ENCODE measurements around the gene AKNA.

AKNA gene

DNA sequence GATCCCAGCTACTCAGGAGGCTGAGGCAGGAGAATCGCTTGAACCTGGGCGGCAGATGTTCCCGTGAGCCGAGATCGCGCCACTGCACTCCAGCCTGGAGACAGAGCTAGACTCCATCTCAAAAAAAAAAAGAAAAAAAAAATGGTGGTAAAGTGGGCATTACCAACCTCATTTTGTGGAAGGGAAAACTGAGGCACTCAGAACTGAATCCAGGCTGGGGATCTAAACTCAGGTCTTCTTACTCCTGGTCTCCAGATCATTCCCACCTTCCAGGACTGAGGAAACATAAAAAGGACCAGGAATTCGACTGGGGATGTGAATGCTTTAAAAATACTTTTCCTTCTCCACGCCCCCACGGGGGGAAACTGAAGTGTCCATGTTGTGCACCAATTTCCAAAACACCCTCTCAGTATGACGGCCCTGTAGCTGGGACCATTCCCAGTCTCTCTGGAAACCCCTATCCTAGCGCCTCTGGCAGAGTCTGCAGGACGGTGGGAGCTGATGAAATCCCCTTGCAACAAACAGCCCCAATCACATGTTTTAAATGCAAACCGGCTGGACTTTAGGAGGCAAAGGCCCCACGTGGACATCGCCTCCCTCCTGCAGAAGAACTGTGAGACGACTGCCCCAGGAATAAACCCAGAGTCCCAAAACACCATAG is 8.9 kb upstream of the AKNA start:
- no peak for DNase-seq (ENCODE audit: low read depth)

DNA sequence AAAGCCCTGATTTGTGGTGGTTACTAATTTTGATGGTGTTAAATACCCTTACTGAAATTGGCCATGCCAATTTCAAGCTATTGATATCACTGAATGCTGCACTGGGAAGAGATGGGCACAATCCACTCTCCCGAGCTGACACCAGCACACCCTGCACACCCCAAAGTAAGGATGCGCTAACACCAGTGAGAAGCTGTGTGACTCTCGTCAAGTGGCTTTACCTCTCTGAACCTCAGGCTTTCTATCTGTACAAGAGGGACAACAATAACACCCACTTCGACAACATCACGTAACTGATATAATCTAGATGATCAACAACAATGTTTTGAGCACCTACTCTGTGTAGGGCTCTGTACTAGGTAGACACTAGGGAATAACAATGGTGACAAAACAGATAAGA is 8.0 kb upstream of the AKNA start:
- no peak for DNase-seq (ENCODE audit: low read depth)

DNA sequence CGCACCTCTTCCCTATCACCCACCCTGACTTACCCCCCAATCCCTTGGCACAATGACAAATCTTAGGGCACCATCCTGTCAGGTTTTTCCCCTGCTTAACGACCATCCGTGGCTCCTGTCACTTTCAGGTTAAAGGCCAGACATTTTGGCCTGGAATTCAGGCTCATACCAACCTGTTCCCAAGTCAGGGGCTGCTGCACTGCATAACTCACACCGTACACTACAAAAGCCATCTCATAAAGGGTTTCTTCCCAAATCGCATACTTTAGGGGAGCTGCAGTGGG is 7.5 kb upstream of the AKNA start:
- no peak for DNase-seq (ENCODE audit: low read depth)

DNA sequence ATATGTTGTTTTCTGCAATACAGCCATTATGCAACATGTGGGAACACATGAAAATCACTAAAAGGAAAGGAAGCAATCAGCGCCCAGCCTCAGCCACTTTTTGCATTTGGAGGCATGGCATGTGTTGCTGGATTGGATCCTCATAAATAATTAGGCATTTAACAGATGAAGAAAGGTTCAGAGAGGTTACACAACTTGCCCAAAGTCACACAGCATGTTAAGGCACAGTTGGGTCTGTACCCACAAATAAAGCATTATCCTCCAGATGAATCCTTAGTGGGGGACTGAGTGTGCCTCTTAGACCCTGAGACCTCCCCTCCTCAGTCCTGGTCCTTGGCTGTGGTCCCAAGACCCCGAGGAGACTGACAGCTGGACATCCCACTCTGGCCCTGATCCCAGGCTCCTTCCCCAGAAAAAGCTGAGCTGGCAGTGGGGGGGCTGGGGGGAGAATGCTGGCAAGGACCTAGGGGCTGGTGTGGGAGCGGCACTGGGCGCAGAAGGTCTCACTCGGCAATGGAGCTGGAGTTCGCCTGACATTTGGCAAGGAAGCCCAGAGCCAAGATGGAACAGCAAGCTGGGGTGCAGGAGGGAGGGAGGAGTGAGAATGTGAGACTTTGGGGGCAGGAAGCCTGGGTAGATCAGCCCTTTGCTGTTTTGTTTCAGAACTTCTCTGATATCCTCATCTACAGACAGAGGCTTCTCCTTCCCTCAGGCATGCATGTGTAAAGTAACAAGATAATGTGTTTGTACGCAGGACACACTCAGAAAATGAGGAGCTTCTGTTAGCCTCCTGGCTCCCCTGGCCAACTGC is 6.9 kb upstream of the AKNA start:
- no peak for DNase-seq (ENCODE audit: low read depth)

GRCh38 chr9:114392749-114393112 is 4.9 kb upstream of the AKNA start:
- DNase-seq (ENCODE audit: low read depth): no peak

- no peak for DNase-seq (ENCODE audit: low read depth)
Observed at GRCh38 chr9:114390952-114391351, 3.2 kb upstream of the AKNA start.

DNA sequence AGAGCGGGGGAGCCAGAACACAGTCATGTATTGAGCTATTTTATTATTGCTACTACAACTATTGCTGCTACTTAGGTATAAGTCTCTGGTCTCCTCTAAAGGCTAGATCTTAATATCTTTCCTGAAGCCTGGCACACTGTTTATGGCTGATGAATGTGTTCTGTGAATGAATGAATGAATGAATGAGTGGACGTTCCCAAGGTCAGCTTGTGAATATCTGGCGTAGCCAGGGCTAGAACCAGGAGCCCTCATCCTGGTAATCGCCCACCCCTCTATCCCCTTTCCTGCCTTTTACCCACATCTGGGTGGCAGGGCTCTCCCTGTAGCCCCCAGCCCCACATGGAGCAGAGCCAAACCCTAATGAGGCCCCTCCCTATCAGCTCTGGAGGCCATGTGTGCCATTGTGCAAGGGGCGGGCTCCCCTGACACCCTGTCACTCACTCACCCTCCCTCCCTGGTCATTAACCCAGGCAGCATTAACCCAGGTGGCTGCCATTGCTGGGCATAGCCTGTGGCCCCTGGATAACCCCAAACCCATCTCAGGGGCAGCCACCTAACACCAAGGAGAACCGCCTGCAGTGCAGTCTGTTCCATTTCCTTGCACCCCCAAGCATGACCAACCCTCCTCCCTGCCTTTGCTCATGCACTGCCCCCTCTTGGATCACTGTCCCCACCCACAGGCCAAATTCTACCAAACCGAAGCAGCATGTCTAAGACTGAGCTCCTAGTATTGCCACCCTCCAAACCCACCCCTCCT is 2.0 kb upstream of the AKNA start:
- DNase-seq (ENCODE audit: low read depth): no peak

GRCh38 chr9:114388764-114389375 is 1.1 kb upstream of the AKNA start:
- DNase-seq (ENCODE audit: low read depth): no peak

- no peak for DNase-seq (ENCODE audit: low read depth)
Observed at GRCh38 chr9:114388357-114388682, 538 bp upstream of the AKNA start.

DNA sequence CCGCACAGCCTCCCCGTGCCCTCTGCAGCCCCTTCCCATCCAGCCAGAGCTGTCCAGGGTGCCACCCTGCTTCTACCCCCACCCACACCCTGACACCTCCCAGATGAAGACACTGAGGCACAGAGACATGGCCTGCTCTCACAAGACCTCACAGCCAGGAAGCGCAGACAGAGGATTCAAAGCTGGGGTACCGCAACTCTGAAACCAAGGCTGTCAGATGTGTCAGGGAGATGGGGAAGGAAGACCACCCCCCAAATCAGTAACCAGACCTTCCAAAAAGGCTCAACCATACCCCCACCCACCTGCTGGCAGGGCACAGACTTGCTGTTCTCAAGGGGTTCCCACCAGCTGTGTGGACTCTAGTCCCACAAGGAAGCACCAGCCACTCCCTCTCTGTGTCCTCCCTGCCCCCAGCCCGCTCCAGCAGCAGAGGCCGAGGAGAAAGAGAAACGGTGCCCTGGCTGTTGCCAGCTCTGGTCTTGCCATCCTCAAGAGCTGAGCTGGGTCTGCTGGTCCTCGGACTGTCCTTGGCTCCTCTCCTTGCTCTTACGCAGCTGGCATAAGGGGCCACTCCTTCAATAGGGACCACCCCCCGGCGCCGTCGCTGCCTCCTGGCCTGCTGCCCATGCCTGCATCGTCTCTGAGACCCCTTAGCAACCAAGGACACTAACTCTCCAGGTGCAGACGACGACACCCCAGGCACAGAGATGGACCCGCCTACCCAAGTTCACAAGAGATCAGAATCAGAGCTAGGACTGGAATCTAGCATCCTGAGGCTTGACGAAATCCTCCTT is 699 bp downstream of the AKNA start:
- DNase-seq (ENCODE audit: low read depth): no peak

GRCh38 chr9:114386361-114386885 is 1.4 kb downstream of the AKNA start:
- DNase-seq (ENCODE audit: low read depth): no peak

GRCh38 chr9:114385397-114386181 is 2.2 kb downstream of the AKNA start:
- peak; percentile 74 for DNase-seq (ENCODE audit: low read depth)

DNA sequence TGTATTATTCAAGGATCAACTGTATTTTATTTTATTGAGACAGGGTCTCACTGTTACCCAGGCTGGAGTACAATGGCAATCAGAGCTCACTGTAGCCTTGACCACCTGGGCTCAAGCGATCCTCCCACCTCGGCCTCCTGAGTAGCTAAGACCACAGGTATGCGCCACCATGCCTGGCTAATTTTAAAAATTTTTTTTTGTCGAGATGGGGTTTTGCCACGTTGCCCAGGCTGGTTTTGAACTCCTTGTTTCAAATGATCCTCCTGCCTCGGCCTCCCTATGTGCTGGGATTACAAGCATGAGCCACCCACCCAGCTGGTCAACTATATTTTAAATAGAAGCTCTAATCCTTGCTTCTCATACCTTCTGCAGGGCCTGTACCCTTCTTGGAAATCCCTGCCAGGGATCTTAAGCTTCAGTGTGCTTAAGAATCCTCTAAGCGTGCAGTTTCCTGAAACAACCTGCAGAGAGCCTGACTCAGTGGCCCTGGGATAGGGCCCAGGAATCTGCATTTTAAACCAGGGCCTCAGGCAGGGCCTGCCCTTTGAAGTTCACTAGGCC is 2.9 kb downstream of the AKNA start:
- no peak for DNase-seq (ENCODE audit: low read depth)

DNA sequence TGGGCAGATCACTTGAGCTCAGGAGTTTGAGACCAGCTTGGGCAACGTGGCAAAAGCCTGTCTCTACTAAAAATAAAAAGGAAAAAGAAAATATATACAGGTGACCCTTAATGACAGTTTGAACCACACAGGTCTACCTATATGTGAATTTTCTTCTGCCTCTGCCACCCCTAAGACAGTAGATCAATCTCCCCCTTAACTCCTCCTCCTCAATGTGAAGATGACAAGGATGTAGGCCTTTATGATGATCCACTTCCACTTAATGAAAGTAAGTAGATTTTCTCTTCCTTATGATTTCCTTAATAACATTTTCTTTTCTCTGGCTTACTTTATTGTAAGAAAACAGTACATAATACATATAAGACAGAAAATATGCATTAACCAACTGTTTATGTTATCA is 3.4 kb downstream of the AKNA start:
- no peak for DNase-seq (ENCODE audit: low read depth)

- no peak for DNase-seq (ENCODE audit: low read depth)
Observed at GRCh38 chr9:114383521-114384231, 4.1 kb downstream of the AKNA start.

DNA sequence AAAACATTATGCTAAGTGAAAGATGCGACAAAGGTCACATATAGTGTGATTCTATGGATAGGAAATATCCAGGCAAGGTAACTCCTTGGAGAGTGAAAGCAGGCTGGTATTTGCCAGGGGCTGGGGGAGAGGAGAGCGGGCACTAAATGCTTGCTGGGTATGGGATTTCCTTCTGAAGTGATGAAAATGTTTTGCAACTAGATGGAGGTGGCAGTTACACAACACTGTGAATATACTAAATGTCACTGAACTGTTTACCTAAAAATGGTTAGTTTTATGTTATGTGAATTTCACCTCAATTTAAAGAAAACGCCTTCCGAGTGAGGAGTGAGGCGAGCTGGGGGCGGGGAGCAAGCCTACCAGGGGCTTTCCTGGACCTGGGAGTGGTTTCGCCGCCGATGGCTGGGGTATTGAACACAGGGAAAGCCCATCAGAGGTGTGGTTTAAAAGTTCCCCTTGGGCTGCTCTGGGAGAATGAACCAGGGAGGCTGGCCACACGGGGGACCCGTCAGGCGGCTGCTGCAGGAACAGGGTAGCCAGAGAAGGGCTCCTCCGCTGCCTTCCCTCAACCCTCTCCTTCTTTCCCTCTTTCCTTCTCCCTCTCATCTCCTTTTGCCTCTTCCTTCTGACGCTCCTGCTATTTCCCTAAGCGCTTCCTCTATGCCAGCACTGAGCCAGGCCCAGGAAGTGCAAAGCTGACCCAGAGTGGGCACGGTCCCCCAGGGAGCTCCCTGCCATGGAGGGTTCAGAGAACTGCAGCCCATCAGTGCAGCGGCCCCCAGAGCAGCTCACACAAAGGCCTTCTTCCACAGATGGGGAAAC is 4.9 kb downstream of the AKNA start:
- peak; percentile 52 for DNase-seq (ENCODE audit: low read depth)

- DNase-seq (ENCODE audit: low read depth): no peak
Observed at GRCh38 chr9:114378883-114379282, 8.9 kb downstream of the AKNA start.

GRCh38 chr9:114378016-114378415 is 9.8 kb downstream of the AKNA start:
- DNase-seq (ENCODE audit: low read depth): no peak

All from stimulated activated CD8-positive, alpha-beta memory T cell treated with anti-CD3 and anti-CD28 coated beads, Interleukin-12 subunit alpha, Interleukin-12 subunit beta, amount 100 ng/mL, for 4 hours (primary cell).